SK-N-SH (cell line): ENCODE results near the gene CHCHD2. TPM values are rescaled to one million over a fixed set of nuclear protein-coding genes. Genes with fewer than 3 reads are reported as not detected.

Source experiments
- CTCF ChIA-PET: fragments of 300-600, 350-600 bp; formaldehyde crosslinking; extraction: SDS; loops from one replicate; lab custom pipeline; 2021; lab: Yijun Ruan, JAX
- POLR2A ChIA-PET: fragments of 350-600 bp; sonication (Branson Sonifier 250); formaldehyde crosslinking; extraction: SDS; loops from one replicate; lab custom pipeline; 2020; ENCODE audit warnings: antibody characterized with exemption, inconsistent platforms; lab: Yijun Ruan, JAX
- DNase-seq: peaks from one replicate; pipeline ENCODE4 v3.0.0; 2012
- H2AFZ ChIP-seq: fragments of 200-600 bp; sonication (generic); 2 replicates; pipeline ENCODE4 v1.8.1; 2016; ENCODE audit warnings: antibody characterized with exemption, mild to moderate bottlenecking, low read depth
- H3F3A ChIP-seq: fragments of 200-600 bp; sonication (generic); replicated peaks from 2 replicates; pipeline ENCODE3; 2016; ENCODE audit warnings: antibody characterized with exemption, mild to moderate bottlenecking; ENCODE audit not compliant: insufficient read depth
- H3K27ac ChIP-seq, 2 experiments: fragments of 200-500 bp in 1 of 2; fragments of 200-600 bp in 1 of 2; sonication (Bioruptor generic) in 1 of 2; sonication (generic), shearing (Covaris generic) in 1 of 2; 2 replicates each; pipeline versions ENCODE4 v1.5.1 to v1.6.1; 2014 to 2016; ENCODE audit warnings: low read depth in 2 of 2, inconsistent platforms in 1 of 2, low read length in 1 of 2, mild to moderate bottlenecking in 1 of 2, mixed read lengths in 1 of 2
- H3K27me3 ChIP-seq: fragments of 200-600 bp; sonication (generic), shearing (Covaris generic); 2 replicates; pipeline ENCODE4 v1.6.1; 2016; ENCODE audit warnings: mixed run types; ENCODE audit not compliant: insufficient read depth
- H3K36me3 ChIP-seq, 2 experiments: fragments of 200-500 bp in 1 of 2; fragments of 200-600 bp in 1 of 2; sonication (Bioruptor generic) in 1 of 2; sonication (generic) in 1 of 2; replicated peaks in 1 of 2; 2 replicates each; pipeline versions ENCODE3 to v1.5.1; 2014 to 2016; ENCODE audit warnings: low read length in 1 of 2, mild to moderate bottlenecking in 1 of 2; ENCODE audit not compliant: insufficient read depth in 2 of 2, control insufficient read depth in 1 of 2
- H3K4me1 ChIP-seq, 2 experiments: fragments of 200-500 bp in 1 of 2; fragments of 200-600 bp in 1 of 2; sonication (Bioruptor generic) in 1 of 2; sonication (generic), shearing (Covaris generic) in 1 of 2; 2 replicates each; pipeline versions ENCODE4 v1.5.1 to v1.6.1; 2014 to 2016; ENCODE audit warnings: low read depth in 1 of 2, low read length in 1 of 2, mixed run types in 1 of 2; ENCODE audit not compliant: insufficient read depth in 2 of 2, control insufficient read depth in 1 of 2
- H3K4me2 ChIP-seq: fragments of 200-600 bp; sonication (generic), shearing (Covaris generic); 2 replicates; pipeline ENCODE4 v1.6.1; 2017; ENCODE audit warnings: mixed run types
- H3K4me3 ChIP-seq, 2 experiments: fragments of 200-500 bp in 1 of 2; fragments of 200-600 bp in 1 of 2; sonication (Bioruptor generic) in 1 of 2; sonication (generic), shearing (Covaris generic) in 1 of 2; 2 replicates each; pipeline versions ENCODE4 v1.5.1 to v1.8.1; 2014 to 2016; ENCODE audit warnings: low read depth in 2 of 2, inconsistent platforms in 1 of 2, low read length in 1 of 2, mild to moderate bottlenecking in 1 of 2, mixed read lengths in 1 of 2, moderate library complexity in 1 of 2
- H3K79me2 ChIP-seq: fragments of 200-600 bp; sonication (generic); 2 replicates; pipeline ENCODE4 v1.8.1; 2017; ENCODE audit warnings: mild to moderate bottlenecking; ENCODE audit not compliant: insufficient read depth
- H3K9ac ChIP-seq: fragments of 200-600 bp; sonication (generic); 2 replicates; pipeline ENCODE4 v1.6.1; 2017; ENCODE audit warnings: mixed run types
- H3K9me2 ChIP-seq: fragments of 200-600 bp; sonication (generic); 2 replicates; pipeline ENCODE4 v1.6.1; 2017; ENCODE audit warnings: mixed run types
- H3K9me3 ChIP-seq: fragments of 200-600 bp; sonication (generic); 2 replicates; pipeline ENCODE4 v1.6.1; 2017; ENCODE audit warnings: mixed run types, mild to moderate bottlenecking, moderate library complexity
- H4K20me1 ChIP-seq: fragments of 200-600 bp; sonication (generic); 2 replicates; pipeline ENCODE4 v1.6.1; 2017; ENCODE audit warnings: mild to moderate bottlenecking, mixed run types; ENCODE audit not compliant: insufficient read depth
- CHD2 ChIP-seq: fragments of 150-350 bp; IDR thresholded peaks from 2 replicates; pipeline ENCODE4 v1.6.1; 2018; ENCODE audit warnings: low read length; ENCODE audit not compliant: partially characterized antibody
- CTCF ChIP-seq: fragments of 200-600 bp; sonication (generic); IDR thresholded peaks from 2 replicates; pipeline ENCODE4 v1.6.1; 2017; ENCODE audit warnings: antibody characterized with exemption, mild to moderate bottlenecking, moderate library complexity
- EP300 ChIP-seq, 2 experiments: IDR thresholded peaks; 2 replicates each; pipeline versions ENCODE4 v1.4.0 to v1.6.1; 2012; ENCODE audit warnings: borderline replicate concordance in 1 of 2, low read depth in 1 of 2, low read length in 1 of 2
- GABPA ChIP-seq: IDR thresholded peaks from 2 replicates; pipeline ENCODE4 v1.4.0; 2012; ENCODE audit warnings: low read depth, mild to moderate bottlenecking
- MAX ChIP-seq: IDR thresholded peaks from 2 replicates; pipeline ENCODE4 v1.4.0; 2012; ENCODE audit warnings: low read depth
- MEF2A ChIP-seq: IDR thresholded peaks from 2 replicates; pipeline ENCODE4 v1.4.0; 2012; ENCODE audit warnings: low read depth, borderline replicate concordance
- POLR2AphosphoS5 ChIP-seq: IDR thresholded peaks from 2 replicates; pipeline ENCODE4 v1.6.1; 2012; ENCODE audit warnings: low read depth, low read length
- RXRA ChIP-seq: IDR thresholded peaks from 2 replicates; pipeline ENCODE4 v1.4.0; 2012; ENCODE audit warnings: low read depth, mild to moderate bottlenecking, borderline replicate concordance
- WGBS: methylation state at CpG from one replicate; pipeline ENCODE4 v1.1.6; 2017; ENCODE audit warnings: low lambda C conversion rate; 5-methylcytosine and 5-hydroxymethylcytosine counted together
- polyA plus RNA-seq, 3 experiments: library from polyadenylated mRNA; depleted of rRNA; stranded (reverse); fragments of >200 nt; gene quantifications; 2 replicates each; pipeline ENCODE4 v1.2.3, GENCODE V29; 2012

The CHCHD2 gene
- polyA plus RNA-seq, 1 of the 3 experiments (the other 2 are of a cell fraction) = 500 TPM

DNA sequence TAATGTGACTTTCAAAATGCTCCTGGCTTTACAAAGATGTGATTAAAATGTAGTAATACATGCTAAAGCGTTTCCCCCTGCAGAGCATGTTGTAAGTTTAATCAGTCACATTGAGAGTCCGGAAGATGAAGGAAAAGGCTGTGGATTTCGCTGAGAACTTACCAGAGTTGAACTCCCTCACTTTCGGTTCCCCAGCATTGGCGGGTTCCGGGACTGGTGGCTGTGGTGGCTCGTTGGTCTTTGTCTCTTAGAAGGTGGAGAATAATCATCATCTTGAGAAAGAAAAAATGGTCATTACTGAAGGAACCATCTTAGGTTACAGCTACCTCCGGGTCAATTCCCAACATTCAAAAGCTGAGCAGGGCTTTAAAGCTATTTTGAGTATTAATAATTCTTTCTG lies 19.6 kb upstream of the CHCHD2 start (continued):
- TF ChIP-seq RXRA = no peak

DNA sequence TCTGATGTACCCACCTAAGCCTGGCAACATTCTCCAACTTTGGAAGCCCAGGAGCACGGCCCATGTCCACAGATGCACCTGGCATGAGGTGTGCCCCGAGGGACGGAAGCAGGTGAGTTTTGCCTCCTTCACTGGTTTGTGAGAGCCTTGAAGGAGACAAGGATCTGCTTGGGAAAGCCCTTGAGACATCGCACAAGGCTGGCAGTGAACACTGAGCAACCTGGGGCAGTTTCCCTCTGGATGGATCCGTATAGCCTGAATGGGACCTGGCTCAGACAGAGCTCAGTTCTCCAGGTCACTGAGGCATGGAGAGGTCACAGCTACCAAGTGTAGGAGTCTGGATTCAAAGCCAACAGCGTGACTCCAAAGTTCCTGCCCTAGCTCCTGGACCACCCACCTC lies 18.7 kb upstream of the CHCHD2 start:
- Histone ChIP-seq H3K27me3 (no peaks in the 10 kb centered on the region), H4K20me1 (no peaks in the 10 kb centered on the region), H2AFZ (no peak overlapping the region), H3K4me2 (no peak overlapping the region), H3K9ac (no peak overlapping the region), H3F3A (no peaks in the 10 kb centered on the region), H3K27ac (no peak overlapping the region), H3K4me1 (no peaks in the 10 kb centered on the region), H3K4me3 (no peak overlapping the region), H3K9me2 (no peaks in the 10 kb centered on the region), H3K9me3 (no peaks in the 10 kb centered on the region), H3K79me2 (no peaks in the 10 kb centered on the region), H3K36me3 (no peaks in the 10 kb centered on the region)
- TF ChIP-seq CHD2 (no peak), POLR2AphosphoS5 (no peak), CTCF (no peak), EP300 (IDR thresholded peaks at IDR 0.05; ENCODE audit: borderline replicate concordance in 1 of 2, low read depth in 1 of 2, low read length in 1 of 2) (no peak)
- 20% methylated on average over 6 of the region's 6 CpGs for WGBS
- no peak for DNase-seq
- ChIA-PET CTCF (interaction anchor here (0.6 kb wide), 1 partner anchor 45 kb away, joined by 3 read pairs; no protein-coding TSS in a partner anchor), POLR2A (no interaction called here)

DNA sequence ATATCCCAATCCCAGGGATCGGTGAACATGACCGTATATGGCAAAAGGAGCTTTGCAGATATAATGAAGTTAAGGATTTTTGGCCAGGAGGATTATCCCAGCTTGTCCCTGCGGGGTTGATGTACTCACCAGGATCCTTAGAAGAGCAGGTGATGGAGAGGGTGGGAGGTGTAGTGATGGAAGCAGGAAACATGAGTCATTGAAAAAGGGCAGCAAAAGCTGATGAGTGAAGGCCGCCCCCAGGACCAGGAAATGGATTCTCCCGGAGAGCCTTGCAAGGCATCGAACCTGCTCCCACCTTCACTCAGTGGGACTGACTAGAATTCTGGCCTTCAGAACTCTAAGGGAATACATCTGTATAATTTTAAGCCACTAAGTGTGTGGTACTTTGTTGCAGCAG lies 15.2 kb upstream of the CHCHD2 start:
- Histone ChIP-seq H3K9me2 (no peaks in the 10 kb centered on the region), H2AFZ (no peak overlapping the region), H3F3A (no peaks in the 10 kb centered on the region), H4K20me1 (no peaks in the 10 kb centered on the region), H3K79me2 (no peaks in the 10 kb centered on the region), H3K27ac (no peak overlapping the region), H3K36me3 (no peaks in the 10 kb centered on the region), H3K4me2 (no peak overlapping the region), H3K27me3 (peaks cover 15% of the 10 kb centered on the region; the same call in 1 of the 2 replicates), H3K4me1 (no peaks in the 10 kb centered on the region), H3K4me3 (no peak overlapping the region), H3K9ac (no peak overlapping the region), H3K9me3 (no peaks in the 10 kb centered on the region)
- 32% methylated on average over 6 of the region's 6 CpGs for WGBS
- ChIA-PET POLR2A (no interaction called here), CTCF (no interaction called here)
- DNase-seq = no peak
- TF ChIP-seq MAX = no peak
- no peak for TF ChIP-seq GABPA
- no peak for TF ChIP-seq CTCF
- no peak for TF ChIP-seq MEF2A
